SK-N-MC (cell line): ENCODE measurements around the gene TGFBR3L.
"Not testable (repeated sequence)": the region's sequence is repeated elsewhere in the genome, so short reads cannot be mapped to it uniquely, and the experiment has no call there.

Experiments
- DNase-seq: peaks from one replicate; pipeline ENCODE4 v3.0.0-alpha.2; 2011; ENCODE audit warnings: low read depth, low spot score
- H3K27ac ChIP-seq: fragments of 200-600 bp; sonication (generic); 2 replicates; pipeline ENCODE4 v1.5.1; 2016; ENCODE audit warnings: mixed run types
- H3K36me3 ChIP-seq: fragments of 200-600 bp; sonication (generic); 2 replicates; pipeline ENCODE4 v1.6.1; 2017; ENCODE audit warnings: antibody characterized with exemption, low read length, mixed read lengths; ENCODE audit not compliant: insufficient read depth
- H3K4me3 ChIP-seq: fragments of 200-600 bp; sonication (generic); 2 replicates; pipeline ENCODE4 v1.5.1; 2016
- H3K9ac ChIP-seq: fragments of 200-600 bp; sonication (generic); 2 replicates; pipeline ENCODE4 v1.8.0; 2017; ENCODE audit warnings: mixed run types, mixed read lengths; ENCODE audit not compliant: insufficient read length
- H3K9me3 ChIP-seq: fragments of 200-600 bp; sonication (generic); 2 replicates; pipeline ENCODE4 v1.6.1; 2017; ENCODE audit warnings: low read depth, mild to moderate bottlenecking, antibody characterized with exemption, low read length, moderate library complexity, mixed read lengths
- EZH2 ChIP-seq: fragments of 200-600 bp; sonication (generic); IDR thresholded peaks from one replicate; pipeline ENCODE4 v1.6.1; 2017; ENCODE audit warnings: antibody characterized with exemption
- FOXP2 ChIP-seq: optimal IDR thresholded peaks from 2 replicates; pipeline ENCODE3; 2011; ENCODE audit warnings: mild to moderate bottlenecking, moderate library complexity; ENCODE audit not compliant: insufficient read depth; ENCODE audit errors: extremely low read length, control extremely low read depth
- POLR2AphosphoS5 ChIP-seq: IDR thresholded peaks from 2 replicates; pipeline ENCODE4 v1.6.1; 2012; ENCODE audit warnings: mild to moderate bottlenecking, low read depth, low read length, borderline replicate concordance

Gene TGFBR3L

DNA sequence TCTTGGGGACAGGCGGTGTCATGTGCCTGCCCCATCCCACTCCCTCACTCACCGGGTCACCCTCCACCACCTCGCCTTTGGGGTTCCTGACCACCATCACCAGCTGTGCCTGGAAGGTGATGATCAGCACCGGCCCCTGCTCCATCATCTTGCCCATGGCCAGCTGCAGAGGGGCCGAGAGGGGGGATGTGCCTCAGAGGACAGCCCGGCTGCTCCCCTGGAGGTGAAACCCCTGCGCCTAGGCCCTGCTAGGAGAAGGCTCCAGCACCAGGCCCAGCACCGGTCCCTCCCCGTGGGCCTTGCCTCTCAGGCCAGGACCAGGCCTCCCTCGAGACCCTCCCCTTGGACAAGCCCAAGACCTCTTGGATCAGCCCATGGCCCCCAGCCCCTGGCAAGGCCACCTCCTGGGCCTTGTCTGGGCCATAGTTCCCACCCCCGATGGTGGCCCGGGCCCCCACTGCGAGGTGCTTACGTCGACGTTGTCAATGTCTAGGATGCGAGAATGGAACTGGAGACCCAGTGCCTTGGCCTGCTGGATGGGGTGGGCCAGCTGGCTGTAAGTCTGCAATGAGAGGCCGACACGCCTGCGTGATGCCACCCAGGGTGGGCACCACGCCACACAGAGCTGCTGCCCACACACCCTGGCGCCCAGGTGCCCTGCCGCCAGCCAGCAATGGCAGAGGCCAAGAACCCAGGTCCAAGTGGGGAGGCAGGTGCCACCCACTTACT, 13.1 kb downstream of the TGFBR3L start:
- Histone ChIP-seq H3K27ac (peak overlapping the region; percentile 78), H3K4me3 (no peak overlapping the region), H3K9me3 (no peaks in the 10 kb centered on the region), H3K9ac (no peak overlapping the region), H3K36me3 (peaks cover 29% of the 10 kb centered on the region)
- DNase-seq = no peak
- no peak for TF ChIP-seq FOXP2
- peak; percentile 33; the same call in 1 of the 2 replicates for TF ChIP-seq POLR2AphosphoS5

- H3K9me3 ChIP-seq = no peaks in the 10 kb centered on the region
- peaks cover 32% of the 10 kb centered on the region for H3K36me3 ChIP-seq
- H3K9ac ChIP-seq = peak overlapping the region; percentile 20
- no peak for DNase-seq
- H3K27ac ChIP-seq = peak overlapping the region; percentile 78
- H3K4me3 ChIP-seq = no peak overlapping the region
- TF ChIP-seq EZH2 (no peak), POLR2AphosphoS5 (0 out of 2 replicates have a peak, but pooled peaks have one; percentile 1), FOXP2 (no peak)
Observed at GRCh38 chr19:7928334-7928706, 13.7 kb downstream of the TGFBR3L start.

- Histone ChIP-seq H3K36me3 (peaks cover 39% of the 10 kb centered on the region), H3K27ac (peak overlapping the region; percentile 78), H3K4me3 (no peak overlapping the region), H3K9ac (peak overlapping the region; percentile 20), H3K9me3 (no peaks in the 10 kb centered on the region)
- no peak for DNase-seq
- TF ChIP-seq FOXP2 (no peak), EZH2 (no peak), POLR2AphosphoS5 (no peak; the same call in 1 of the 2 replicates)
Observed at GRCh38 chr19:7928741-7929701, 14.4 kb downstream of the TGFBR3L start.

GRCh38 chr19:7930030-7930429, 15.4 kb downstream of the TGFBR3L start:
- not testable (repeated sequence) for H3K4me3 ChIP-seq, H3K9ac ChIP-seq, H3K27ac ChIP-seq, DNase-seq, H3K9me3 ChIP-seq
- peaks cover 49% of the 10 kb centered on the region for H3K36me3 ChIP-seq

- H3K4me3 ChIP-seq = no peak overlapping the region
- no peaks in the 10 kb centered on the region for H3K9me3 ChIP-seq
- H3K27ac ChIP-seq = 0 out of 2 replicates have a peak overlapping the region, but pooled peaks have one; percentile 25
- no peak for DNase-seq
- no peak overlapping the region for H3K9ac ChIP-seq
- peaks cover 55% of the 10 kb centered on the region for H3K36me3 ChIP-seq
- TF ChIP-seq POLR2AphosphoS5 = no peak
- no peak for TF ChIP-seq FOXP2
- no peak for TF ChIP-seq EZH2
Observed at GRCh38 chr19:7930765-7931164, 16.1 kb downstream of the TGFBR3L start.

DNA sequence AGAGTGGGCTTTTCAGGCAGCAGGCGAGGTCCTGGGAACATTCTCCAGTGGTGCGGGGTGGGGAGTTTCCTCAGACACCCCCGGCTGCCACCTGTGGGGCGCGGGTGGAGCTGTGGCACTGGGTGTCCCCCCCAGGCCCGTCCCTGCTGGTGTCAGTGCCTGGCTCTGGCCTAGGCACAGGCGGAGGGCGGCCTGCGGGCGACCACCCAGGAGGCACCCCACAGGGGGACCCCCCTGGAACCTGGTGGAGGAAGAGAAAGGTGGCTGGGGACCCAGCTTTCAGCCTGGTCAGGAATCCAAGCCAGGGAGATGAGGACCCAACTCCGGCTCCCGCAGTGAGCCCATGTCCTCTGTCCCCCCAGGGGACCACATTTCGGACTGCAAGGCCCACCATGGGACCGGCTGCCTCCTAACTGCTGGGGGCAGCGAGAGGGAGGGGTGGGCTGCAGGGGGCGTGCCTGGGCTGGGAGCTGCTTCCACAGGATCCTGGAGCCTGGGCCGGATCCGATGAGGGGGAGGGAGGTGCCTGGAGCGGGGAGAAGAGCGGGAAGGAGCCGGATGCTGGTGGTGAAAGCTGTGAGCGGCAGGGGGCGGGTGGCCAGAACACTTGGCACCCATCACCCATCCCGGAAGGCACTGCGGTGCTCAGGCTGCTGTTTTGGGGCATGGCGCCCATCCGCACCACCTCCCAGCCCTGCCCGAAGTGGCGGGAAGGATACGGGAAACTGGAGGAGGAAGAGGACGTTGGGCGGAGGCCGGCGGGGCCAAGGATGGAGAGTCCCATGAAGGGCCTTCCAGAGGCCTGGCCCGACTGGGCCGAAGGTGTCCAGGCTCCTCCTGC, 16.8 kb downstream of the TGFBR3L start:
- Histone ChIP-seq H3K36me3 (peaks cover 61% of the 10 kb centered on the region), H3K27ac (0 out of 2 replicates have a peak overlapping the region, but pooled peaks have one; percentile 25), H3K4me3 (no peak overlapping the region), H3K9me3 (no peaks in the 10 kb centered on the region), H3K9ac (no peak overlapping the region)
- DNase-seq = no peak
- TF ChIP-seq FOXP2 (no peak), POLR2AphosphoS5 (no peak), EZH2 (no peak)

GRCh38 chr19:7932276-7932929, 17.8 kb downstream of the TGFBR3L start:
- no peak overlapping the region for H3K4me3 ChIP-seq
- H3K9me3 ChIP-seq = no peaks in the 10 kb centered on the region
- no peak overlapping the region for H3K9ac ChIP-seq
- TF ChIP-seq POLR2AphosphoS5 (no peak), EZH2 (no peak), FOXP2 (no peak)
- no peak overlapping the region for H3K27ac ChIP-seq
- DNase-seq = no peak
- H3K36me3 ChIP-seq = peaks cover 70% of the 10 kb centered on the region

GRCh38 chr19:7932930-7933300, 18.3 kb downstream of the TGFBR3L start:
- Histone ChIP-seq H3K36me3 (peaks cover 75% of the 10 kb centered on the region), H3K9ac (no peak overlapping the region), H3K27ac (no peak overlapping the region), H3K4me3 (no peak overlapping the region), H3K9me3 (no peaks in the 10 kb centered on the region)
- TF ChIP-seq EZH2 = no peak
- no peak for TF ChIP-seq FOXP2
- no peak for TF ChIP-seq POLR2AphosphoS5
- DNase-seq = no peak
